Astrocyte of the cerebellum (primary cell): ENCODE data around the gene MRO.

Source experiments
- DNase-seq: peaks from one replicate; pipeline ENCODE4 v3.0.0-alpha.2; 2011; ENCODE audit warnings: low read depth
- H3K4me3 ChIP-seq: 2 replicates; pipeline ENCODE4 v1.5.1; 2011; ENCODE audit warnings: mild to moderate bottlenecking, low read depth, low read length, moderate library complexity
- CTCF ChIP-seq: IDR thresholded peaks from 2 replicates; pipeline ENCODE4 v1.5.1; 2012; ENCODE audit warnings: low read length, low read depth, moderate library complexity, mild to moderate bottlenecking; ENCODE audit errors: missing control alignments
- in situ Hi-C: cut with HindIII; loops from 2 replicates; pipeline ENCODE4 v1.10.0; 2017; ENCODE audit warnings: low sequenced_read_pairs

MRO gene

GRCh38 chr18:50775726-50776125, 44.1 kb downstream of the MRO start:
- no peak overlapping the region for H3K4me3 ChIP-seq
- DNase-seq = no peak
- in situ Hi-C loops = no loop called here
- TF ChIP-seq CTCF = no peak

GRCh38 chr18:50775207-50775606, 44.6 kb downstream of the MRO start:
- in situ Hi-C loops = no loop called here
- DNase-seq = no peak

GRCh38 chr18:50769463-50769862, 50.4 kb downstream of the MRO start:
- DNase-seq = no peak
- no peak overlapping the region for H3K4me3 ChIP-seq
- no peak for TF ChIP-seq CTCF
- in situ Hi-C loops = no loop called here

More at GRCh38 chr18:50775207-50775606, 44.6 kb downstream of the MRO start:
- no peak overlapping the region for H3K4me3 ChIP-seq
- no peak for TF ChIP-seq CTCF

- in situ Hi-C loops = no loop called here
These were observed 62.5 kb downstream of the MRO start for GRCh38 chr18:50757358-50757757.

GRCh38 chr18:50754297-50754696, 65.5 kb downstream of the MRO start:
- DNase-seq = no peak
- no peak overlapping the region for H3K4me3 ChIP-seq
- no peak for TF ChIP-seq CTCF
- in situ Hi-C loops = no loop called here

More at GRCh38 chr18:50757358-50757757, 62.5 kb downstream of the MRO start:
- no peak for TF ChIP-seq CTCF
- no peak overlapping the region for H3K4me3 ChIP-seq
- DNase-seq = no peak

GRCh38 chr18:50753311-50753710, 66.5 kb downstream of the MRO start:
- no peak for TF ChIP-seq CTCF
- in situ Hi-C loops = no loop called here
- DNase-seq = no peak
- H3K4me3 ChIP-seq = no peak overlapping the region

- H3K4me3 ChIP-seq = no peak overlapping the region
- no peak for TF ChIP-seq CTCF
- in situ Hi-C loops = no loop called here
- DNase-seq = no peak
These were observed 67.9 kb downstream of the MRO start for GRCh38 chr18:50751947-50752346.
